ENCODE results near the gene EPAS1. TPM values are rescaled to one million over a fixed set of nuclear protein-coding genes. Genes with fewer than 3 reads are reported as not detected.

EPAS1 gene
- total and polyA plus RNA-seq, 9 of the 15 experiments (the other 6 are each of a cell fraction or from before 2014, with no cell fraction given) = 0.25 to 11.2 (median 4.1) TPM

DNA sequence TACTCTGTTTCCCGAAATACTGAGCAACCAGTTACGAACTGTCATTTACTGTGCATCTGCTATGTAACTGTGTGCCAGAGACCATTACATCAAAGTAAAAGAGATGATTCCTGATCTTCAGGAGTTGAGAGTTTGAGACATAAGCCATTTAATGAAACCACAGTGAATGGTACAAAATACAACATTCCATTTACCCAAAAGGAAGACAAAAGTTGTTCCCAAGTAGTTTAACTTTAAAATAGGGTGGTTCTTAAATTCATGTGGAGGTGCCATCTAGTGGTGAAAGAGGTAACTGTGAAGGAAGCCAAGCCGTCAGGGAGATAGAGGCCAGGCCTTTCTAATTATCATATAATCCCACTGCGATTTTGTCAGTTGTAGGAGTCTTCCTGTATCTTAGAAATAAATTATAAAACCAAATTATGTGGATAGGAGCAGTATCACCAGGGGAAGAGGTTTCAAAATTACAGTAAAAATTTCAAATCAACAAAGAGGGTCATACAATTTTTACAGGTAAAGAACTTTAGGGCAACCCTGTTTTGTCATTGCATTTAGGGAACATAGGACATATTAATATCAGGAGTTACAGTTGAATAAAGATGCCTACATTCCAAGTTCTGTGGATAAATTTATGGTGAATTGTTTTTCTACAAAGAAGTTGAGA, 67.7 kb downstream of the EPAS1 start (continued):
- TF ChIP-seq, protein P1, sequence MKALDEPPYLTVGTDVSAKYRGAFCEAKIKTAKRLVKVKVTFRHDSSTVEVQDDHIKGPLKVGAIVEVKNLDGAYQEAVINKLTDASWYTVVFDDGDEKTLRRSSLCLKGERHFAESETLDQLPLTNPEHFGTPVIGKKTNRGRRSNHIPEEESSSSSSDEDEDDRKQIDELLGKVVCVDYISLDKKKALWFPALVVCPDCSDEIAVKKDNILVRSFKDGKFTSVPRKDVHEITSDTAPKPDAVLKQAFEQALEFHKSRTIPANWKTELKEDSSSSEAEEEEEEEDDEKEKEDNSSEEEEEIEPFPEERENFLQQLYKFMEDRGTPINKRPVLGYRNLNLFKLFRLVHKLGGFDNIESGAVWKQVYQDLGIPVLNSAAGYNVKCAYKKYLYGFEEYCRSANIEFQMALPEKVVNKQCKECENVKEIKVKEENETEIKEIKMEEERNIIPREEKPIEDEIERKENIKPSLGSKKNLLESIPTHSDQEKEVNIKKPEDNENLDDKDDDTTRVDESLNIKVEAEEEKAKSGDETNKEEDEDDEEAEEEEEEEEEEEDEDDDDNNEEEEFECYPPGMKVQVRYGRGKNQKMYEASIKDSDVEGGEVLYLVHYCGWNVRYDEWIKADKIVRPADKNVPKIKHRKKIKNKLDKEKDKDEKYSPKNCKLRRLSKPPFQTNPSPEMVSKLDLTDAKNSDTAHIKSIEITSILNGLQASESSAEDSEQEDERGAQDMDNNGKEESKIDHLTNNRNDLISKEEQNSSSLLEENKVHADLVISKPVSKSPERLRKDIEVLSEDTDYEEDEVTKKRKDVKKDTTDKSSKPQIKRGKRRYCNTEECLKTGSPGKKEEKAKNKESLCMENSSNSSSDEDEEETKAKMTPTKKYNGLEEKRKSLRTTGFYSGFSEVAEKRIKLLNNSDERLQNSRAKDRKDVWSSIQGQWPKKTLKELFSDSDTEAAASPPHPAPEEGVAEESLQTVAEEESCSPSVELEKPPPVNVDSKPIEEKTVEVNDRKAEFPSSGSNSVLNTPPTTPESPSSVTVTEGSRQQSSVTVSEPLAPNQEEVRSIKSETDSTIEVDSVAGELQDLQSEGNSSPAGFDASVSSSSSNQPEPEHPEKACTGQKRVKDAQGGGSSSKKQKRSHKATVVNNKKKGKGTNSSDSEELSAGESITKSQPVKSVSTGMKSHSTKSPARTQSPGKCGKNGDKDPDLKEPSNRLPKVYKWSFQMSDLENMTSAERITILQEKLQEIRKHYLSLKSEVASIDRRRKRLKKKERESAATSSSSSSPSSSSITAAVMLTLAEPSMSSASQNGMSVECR (CRISPR knock-in tag; IDR thresholded peaks at IDR 0.05) = no peak
- TF ChIP-seq, protein P2, sequence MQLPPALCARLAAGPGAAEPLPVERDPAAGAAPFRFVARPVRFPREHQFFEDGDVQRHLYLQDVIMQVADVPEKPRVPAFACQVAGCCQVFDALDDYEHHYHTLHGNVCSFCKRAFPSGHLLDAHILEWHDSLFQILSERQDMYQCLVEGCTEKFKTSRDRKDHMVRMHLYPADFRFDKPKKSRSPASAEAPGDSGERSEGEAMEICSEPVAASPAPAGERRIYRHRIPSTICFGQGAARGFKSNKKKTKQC (CRISPR knock-in tag; IDR thresholded peaks at IDR 0.05) = no peak
- no peak for TF ChIP-seq ZNF609 (CRISPR knock-in tag; IDR thresholded peaks at IDR 0.05; ENCODE audit: borderline replicate concordance)
- TF ChIP-seq NELFE (IDR thresholded peaks at IDR 0.05; ENCODE audit: insufficient read depth, insufficient read length) = no peak
- TF ChIP-seq MYNN (IDR thresholded peaks at IDR 0.05) = no peak
- no peak for TF ChIP-seq MYNN (CRISPR knock-in tag; IDR thresholded peaks at IDR 0.05)
- TF ChIP-seq ZNF766 (CRISPR knock-in tag; conservative IDR thresholded peaks at IDR 0.05) = 0 out of 2 replicates have a peak, but pooled peaks have one; percentile 41
- TF ChIP-seq POU5F1 (IDR thresholded peaks at IDR 0.05; ENCODE audit: borderline replicate concordance, low read depth, low read length, partially characterized antibody) = no peak
- no peak for TF ChIP-seq CREB1 (IDR thresholded peaks at IDR 0.05)
- no peak for TF ChIP-seq CREB1 (CRISPR knock-in tag; IDR thresholded peaks at IDR 0.05)
- TF ChIP-seq MEF2A (IDR thresholded peaks at IDR 0.05; ENCODE audit: control insufficient read depth, low read depth, low read length) = no peak
- TF ChIP-seq PTTG1 (tag; IDR thresholded peaks at IDR 0.05; ENCODE audit: low read depth) = no peak
- TF ChIP-seq NR1H2 (CRISPR knock-in tag; IDR thresholded peaks at IDR 0.05) = no peak
- no peak for TF ChIP-seq ZNF584 (CRISPR knock-in tag; IDR thresholded peaks at IDR 0.05; ENCODE audit: low read depth)
- no peak for TF ChIP-seq HDAC2 (IDR thresholded peaks at IDR 0.05)
- TF ChIP-seq, protein P3, sequence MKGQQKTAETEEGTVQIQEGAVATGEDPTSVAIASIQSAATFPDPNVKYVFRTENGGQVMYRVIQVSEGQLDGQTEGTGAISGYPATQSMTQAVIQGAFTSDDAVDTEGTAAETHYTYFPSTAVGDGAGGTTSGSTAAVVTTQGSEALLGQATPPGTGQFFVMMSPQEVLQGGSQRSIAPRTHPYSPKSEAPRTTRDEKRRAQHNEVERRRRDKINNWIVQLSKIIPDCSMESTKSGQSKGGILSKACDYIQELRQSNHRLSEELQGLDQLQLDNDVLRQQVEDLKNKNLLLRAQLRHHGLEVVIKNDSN (CRISPR knock-in tag; IDR thresholded peaks at IDR 0.05) = no peak
